Kidney tubule cell (primary cell): ENCODE measurements around the gene PDHB.
"Not testable (repeated sequence)": the region's sequence is repeated elsewhere in the genome, so short reads cannot be mapped to it uniquely, and the experiment has no call there.

Source experiments
- DNase-seq: peaks from one replicate; pipeline ENCODE4 v3.0.0-alpha.2; 2018; ENCODE audit warnings: low spot score

Gene PDHB

GRCh38 chr3:58437276-58437675, 3.6 kb upstream of the PDHB start:
- DNase-seq, result not testable (repeated sequence)

GRCh38 chr3:58434990-58435389, 1.4 kb upstream of the PDHB start:
- DNase-seq, result peak; percentile 70

- DNase-seq, result no peak
These were observed 879 bp upstream of the PDHB start for GRCh38 chr3:58434511-58434910.

GRCh38 chr3:58434168-58434504, 504 bp upstream of the PDHB start:
- no peak for DNase-seq

- DNase-seq, result no peak
These were observed 727 bp downstream of the PDHB start for GRCh38 chr3:58432905-58433304.

GRCh38 chr3:58429657-58430056, 4.0 kb downstream of the PDHB start:
- peak; percentile 50 for DNase-seq

- DNase-seq, result no peak
These were observed 5.8 kb downstream of the PDHB start for GRCh38 chr3:58427661-58428361.

- no peak for DNase-seq
These were observed 7.8 kb downstream of the PDHB start for GRCh38 chr3:58425782-58426181.

GRCh38 chr3:58424613-58425012, 9.0 kb downstream of the PDHB start:
- DNase-seq, result no peak

- peak; percentile 26 for DNase-seq
These were observed 10.8 kb downstream of the PDHB start for GRCh38 chr3:58422756-58423325.

- DNase-seq, result no peak
These were observed 12.6 kb downstream of the PDHB start for GRCh38 chr3:58421004-58421403.

- DNase-seq, result peak; percentile 39
These were observed 13.7 kb downstream of the PDHB start for GRCh38 chr3:58419780-58420507.

- DNase-seq, result no peak
These were observed 15.4 kb downstream of the PDHB start for GRCh38 chr3:58418227-58418626.

- no peak for DNase-seq
These were observed 16.6 kb downstream of the PDHB start for GRCh38 chr3:58417075-58417474.

GRCh38 chr3:58416191-58416590, 17.4 kb downstream of the PDHB start:
- peak; percentile 12 for DNase-seq

- peak; percentile 68 for DNase-seq
These were observed 19.0 kb downstream of the PDHB start for GRCh38 chr3:58414538-58415197.

GRCh38 chr3:58411851-58412830, 21.5 kb downstream of the PDHB start:
- DNase-seq, result no peak

- DNase-seq, result peak; percentile 41
These were observed 22.6 kb downstream of the PDHB start for GRCh38 chr3:58411036-58411435.

- DNase-seq, result no peak
These were observed 24.0 kb downstream of the PDHB start for GRCh38 chr3:58409663-58410062.

- no peak for DNase-seq
These were observed 24.7 kb downstream of the PDHB start for GRCh38 chr3:58408906-58409305.

- DNase-seq, result peak; percentile 86
These were observed 29.2 kb downstream of the PDHB start for GRCh38 chr3:58404396-58404795.
